ENCODE results near the gene TDP1.

DNA sequence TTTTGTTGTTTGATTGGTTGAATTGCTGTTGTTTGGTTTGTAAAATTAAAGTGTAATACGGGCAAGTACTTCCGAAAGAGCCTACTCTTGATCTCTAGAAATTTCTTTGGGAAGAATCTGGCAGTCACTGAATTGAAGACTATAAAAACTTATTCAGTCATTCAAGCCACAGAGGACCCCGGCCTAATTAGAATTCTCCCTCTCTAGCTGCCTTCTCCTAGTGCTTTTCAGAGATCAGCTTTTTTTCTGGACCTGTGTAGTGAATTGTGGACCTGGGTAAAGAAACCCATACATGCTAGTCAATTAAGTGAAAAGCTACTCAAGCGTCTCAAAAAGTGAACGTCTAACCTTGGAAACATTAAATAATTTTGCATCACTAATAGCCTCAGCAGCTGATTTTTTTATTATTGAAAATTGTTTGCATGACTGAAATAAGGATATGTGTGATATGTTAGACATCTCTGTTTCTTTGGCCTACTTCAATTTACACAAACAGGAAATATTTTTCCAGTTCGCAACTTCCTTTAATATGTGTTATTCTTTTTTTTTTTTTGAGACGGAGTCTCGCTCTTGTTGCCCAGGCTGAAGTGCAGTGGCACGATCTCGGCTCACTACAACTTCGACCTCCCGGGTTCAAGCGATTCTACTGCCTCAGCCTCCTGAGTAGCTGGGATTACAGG is 28.4 kb upstream of the TDP1 start:
- TF ChIP-seq, protein P1, sequence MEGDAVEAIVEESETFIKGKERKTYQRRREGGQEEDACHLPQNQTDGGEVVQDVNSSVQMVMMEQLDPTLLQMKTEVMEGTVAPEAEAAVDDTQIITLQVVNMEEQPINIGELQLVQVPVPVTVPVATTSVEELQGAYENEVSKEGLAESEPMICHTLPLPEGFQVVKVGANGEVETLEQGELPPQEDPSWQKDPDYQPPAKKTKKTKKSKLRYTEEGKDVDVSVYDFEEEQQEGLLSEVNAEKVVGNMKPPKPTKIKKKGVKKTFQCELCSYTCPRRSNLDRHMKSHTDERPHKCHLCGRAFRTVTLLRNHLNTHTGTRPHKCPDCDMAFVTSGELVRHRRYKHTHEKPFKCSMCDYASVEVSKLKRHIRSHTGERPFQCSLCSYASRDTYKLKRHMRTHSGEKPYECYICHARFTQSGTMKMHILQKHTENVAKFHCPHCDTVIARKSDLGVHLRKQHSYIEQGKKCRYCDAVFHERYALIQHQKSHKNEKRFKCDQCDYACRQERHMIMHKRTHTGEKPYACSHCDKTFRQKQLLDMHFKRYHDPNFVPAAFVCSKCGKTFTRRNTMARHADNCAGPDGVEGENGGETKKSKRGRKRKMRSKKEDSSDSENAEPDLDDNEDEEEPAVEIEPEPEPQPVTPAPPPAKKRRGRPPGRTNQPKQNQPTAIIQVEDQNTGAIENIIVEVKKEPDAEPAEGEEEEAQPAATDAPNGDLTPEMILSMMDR (IDR thresholded peaks at IDR 0.05): no peak
- TF ChIP-seq POLR2A (IDR thresholded peaks at IDR 0.05; ENCODE audit: low read depth) (no peak), POLR2AphosphoS5 (IDR thresholded peaks at IDR 0.05) (no peak)

Measured in esophagus muscularis mucosa (tissue), 3 donors.